A673 (cell line): ENCODE results near the gene AGER. TPM values are rescaled to one million over a fixed set of nuclear protein-coding genes. Genes with fewer than 3 reads are reported as not detected.

Experiments
- BruUV-seq: library from RNA; stranded (reverse); fragments of 400-500 nt; replicated peaks from 2 replicates; lab custom pipeline; 2021; lab: Mats Ljungman, UMichigan
- CTCF ChIA-PET: fragments of 300-600 bp; sonication (Branson Sonifier 250); formaldehyde crosslinking; loops from one replicate; lab custom pipeline; 2022; ENCODE audit warnings: antibody characterized with exemption; lab: Charles Lee
- POLR2A ChIA-PET: fragments of 300-600 bp; sonication (Branson Sonifier 250); formaldehyde crosslinking; loops from one replicate; lab custom pipeline; 2022; ENCODE audit warnings: antibody characterized with exemption; ENCODE audit not compliant: low non-redundant PET; lab: Charles Lee
- DNase-seq: peaks from one replicate; pipeline ENCODE4 v3.0.0-alpha.2; 2015; ENCODE audit warnings: low spot score
- H3K27ac ChIP-seq: fragments of 200-600 bp; sonication (generic); 2 replicates; pipeline ENCODE4 v1.5.1; 2016; ENCODE audit warnings: mixed run types, low read depth, mild to moderate bottlenecking, mixed read lengths, antibody characterized with exemption, low read length; ENCODE audit not compliant: poor library complexity, severe bottlenecking
- H3K27me3 ChIP-seq: fragments of 200-600 bp; sonication (generic); replicated peaks from 2 replicates; pipeline ENCODE4 v1.6.1; 2017; ENCODE audit warnings: mixed run types, low read depth, mild to moderate bottlenecking, mixed read lengths, antibody characterized with exemption, low read length; ENCODE audit not compliant: insufficient read depth, poor library complexity
- H3K36me3 ChIP-seq: fragments of 200-600 bp; sonication (generic); 2 replicates; pipeline ENCODE4 v1.6.1; 2016; ENCODE audit warnings: mixed run types, mild to moderate bottlenecking, mixed read lengths, antibody characterized with exemption, low read length; ENCODE audit not compliant: insufficient read depth, poor library complexity, severe bottlenecking
- H3K4me1 ChIP-seq: fragments of 200-600 bp; sonication (generic); 2 replicates; pipeline ENCODE4 v1.6.1; 2017; ENCODE audit warnings: mixed run types, mild to moderate bottlenecking, mixed read lengths, antibody characterized with exemption, low read length; ENCODE audit not compliant: insufficient read depth, poor library complexity, severe bottlenecking
- H3K4me3 ChIP-seq: fragments of 200-600 bp; sonication (generic); 2 replicates; pipeline ENCODE4 v1.5.1; 2016; ENCODE audit warnings: low read depth, mixed run types, mild to moderate bottlenecking, mixed read lengths, low read length; ENCODE audit not compliant: poor library complexity, severe bottlenecking
- H3K9me3 ChIP-seq: fragments of 200-600 bp; sonication (generic); 2 replicates; pipeline ENCODE4 v1.6.1; 2016; ENCODE audit warnings: mixed run types, low read depth, mild to moderate bottlenecking, mixed read lengths, antibody characterized with exemption, low read length; ENCODE audit not compliant: poor library complexity, severe bottlenecking
- CTCF ChIP-seq: fragments of 300-800, 200-600 bp; sonication (generic); conservative IDR thresholded peaks from 2 replicates; pipeline ENCODE4 v1.5.1; 2017; ENCODE audit warnings: low read depth, mild to moderate bottlenecking, antibody characterized with exemption, low read length, moderate library complexity, mixed read lengths
- EZH2 ChIP-seq: fragments of 200-600 bp; sonication (generic); IDR thresholded peaks from 2 replicates; pipeline ENCODE4 v1.6.1; 2017; ENCODE audit warnings: borderline replicate concordance, low read depth, mild to moderate bottlenecking, mixed read lengths, antibody characterized with exemption, low read length; ENCODE audit not compliant: poor library complexity, severe bottlenecking
- intact Hi-C: fragments of 100-400 bp; cut with micrococcal nuclease; formaldehyde crosslinking; loops from one replicate; pipeline ENCODE4 v1.10.0; 2022; ENCODE audit not compliant: unreplicated experiment
- total RNA-seq: library from RNA; stranded (reverse); gene quantifications from 2 replicates; pipeline ENCODE4 v1.2.3, GENCODE V29; 2021

Gene AGER
- total RNA-seq, 1 experiment from 2014 or later = 13.3 TPM

- peaks cover 6% of the 10 kb centered on the region for H3K4me1 ChIP-seq
- peaks cover 47% of the 10 kb centered on the region for H3K36me3 ChIP-seq
- intact Hi-C loops = no loop called here
- H3K4me3 ChIP-seq = no peak overlapping the region
- POLR2A ChIA-PET = interaction anchor here (0.6 kb wide), 1 partner anchor 47 kb away, joined by 3 read pairs; no protein-coding TSS in a partner anchor
- H3K27ac ChIP-seq = no peak overlapping the region
- no TSS peak for BruUV-seq
- no peak for TF ChIP-seq EZH2
- TF ChIP-seq CTCF = no peak
- no peak for DNase-seq
- H3K27me3 ChIP-seq = no peaks in the 10 kb centered on the region
- H3K9me3 ChIP-seq = no peaks in the 10 kb centered on the region
- CTCF ChIA-PET = no interaction called here
Measured at GRCh38 chr6:32170294-32170693, 13.8 kb downstream of the AGER start.

- TF ChIP-seq EZH2 = no peak
- TF ChIP-seq CTCF = 0 out of 2 replicates have a peak, but pooled peaks have one; percentile 9
- Histone ChIP-seq H3K9me3 (no peaks in the 10 kb centered on the region), H3K27ac (no peak overlapping the region), H3K4me3 (no peak overlapping the region), H3K4me1 (peaks cover 7% of the 10 kb centered on the region), H3K36me3 (peaks cover 47% of the 10 kb centered on the region), H3K27me3 (no peaks in the 10 kb centered on the region)
- intact Hi-C loops = no loop called here
- no peak for DNase-seq
- CTCF ChIA-PET = no interaction called here
- no TSS peak for BruUV-seq
- POLR2A ChIA-PET = no interaction called here
Measured at GRCh38 chr6:32168807-32169591, 15.1 kb downstream of the AGER start.

- Histone ChIP-seq H3K27me3 (no peaks in the 10 kb centered on the region), H3K9me3 (no peaks in the 10 kb centered on the region), H3K27ac (peak overlapping the region; percentile 16), H3K4me1 (peaks cover 14% of the 10 kb centered on the region), H3K4me3 (no peak overlapping the region), H3K36me3 (peaks cover 47% of the 10 kb centered on the region)
- TF ChIP-seq CTCF (no peak), EZH2 (no peak)
- TSS peak; percentile 77 for BruUV-seq
- intact Hi-C loops = no loop called here
- DNase-seq = no peak
- POLR2A ChIA-PET = no interaction called here
- CTCF ChIA-PET = no interaction called here
Measured at GRCh38 chr6:32168350-32168749, 15.7 kb downstream of the AGER start.
